ENCODE results near the gene RAX2. TPM values are rescaled to one million over a fixed set of nuclear protein-coding genes. Genes with fewer than 3 reads are reported as not detected.

RAX2 gene
- total and polyA plus RNA-seq, 4 donors, result not detected

DNA sequence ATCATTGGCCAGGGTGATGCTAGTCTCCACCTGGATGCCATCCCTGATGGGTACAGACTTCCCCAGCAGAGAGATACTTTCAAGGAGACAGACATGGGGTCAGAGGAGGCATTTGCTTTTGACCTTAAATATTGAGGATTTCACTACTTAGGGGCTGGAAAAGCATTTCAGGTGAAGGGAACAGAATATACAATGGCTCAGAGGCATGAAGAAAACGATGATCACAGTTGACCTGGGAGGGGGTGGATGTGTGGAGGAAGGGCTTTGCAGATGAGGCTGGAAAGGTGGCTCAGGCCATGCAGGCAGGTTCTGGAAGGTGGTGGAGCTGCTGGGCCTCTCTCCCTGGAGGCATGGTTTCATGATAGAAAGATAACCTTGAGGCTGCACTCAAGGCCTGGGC lies 10.3 kb upstream of the RAX2 start:
- Histone ChIP-seq H3K4me3 (ENCODE audit: low read length in 2 of 2) (no peak overlapping the region), H3K36me3 (ENCODE audit: control insufficient read depth in 1 of 2, insufficient read depth in 2 of 2, low read length in 1 of 2) (no peaks in the 10 kb centered on the region), H3K9me3 (ENCODE audit: control insufficient read depth, low read length) (peaks cover 10% of the 10 kb centered on the region), H3K4me1 (ENCODE audit: control insufficient read depth in 1 of 2, insufficient read depth in 2 of 2, low read length in 2 of 2) (no peaks in the 10 kb centered on the region), H3K27ac (ENCODE audit: low read depth in 1 of 2, low read length in 2 of 2) (no peak overlapping the region), H3K27me3 (ENCODE audit: control insufficient read depth in 1 of 2, insufficient read depth in 2 of 2, low read length in 1 of 2) (peaks cover 0 to 2% of the 10 kb centered on the region in 2 donors)
- 89 to 90% methylated on average over 1 of the region's 1 CpG for WGBS, 2 donors
- no peak for ATAC-seq (ENCODE audit: low FRiP score)
- DNase-seq, result no peak
- intact Hi-C loops (cut with DNase I), result no loop called here

GRCh38 chr19:3781603-3782002 lies 9.6 kb upstream of the RAX2 start:
- Histone ChIP-seq H3K9me3 (ENCODE audit: control insufficient read depth, low read length) (peaks cover 10% of the 10 kb centered on the region), H3K27ac (ENCODE audit: low read depth in 1 of 2, low read length in 2 of 2) (no peak overlapping the region), H3K4me3 (ENCODE audit: low read length in 2 of 2) (no peak overlapping the region), H3K4me1 (ENCODE audit: control insufficient read depth in 1 of 2, insufficient read depth in 2 of 2, low read length in 2 of 2) (no peaks in the 10 kb centered on the region), H3K27me3 (ENCODE audit: control insufficient read depth in 1 of 2, insufficient read depth in 2 of 2, low read length in 1 of 2) (peaks cover 0 to 2% of the 10 kb centered on the region in 2 donors), H3K36me3 (ENCODE audit: control insufficient read depth in 1 of 2, insufficient read depth in 2 of 2, low read length in 1 of 2) (no peaks in the 10 kb centered on the region)
- 98 to 100% methylated on average over 2 of the region's 2 CpGs for WGBS, 2 donors
- no peak for ATAC-seq (ENCODE audit: low FRiP score)
- intact Hi-C loops (cut with DNase I), result no loop called here
- no peak for DNase-seq

DNA sequence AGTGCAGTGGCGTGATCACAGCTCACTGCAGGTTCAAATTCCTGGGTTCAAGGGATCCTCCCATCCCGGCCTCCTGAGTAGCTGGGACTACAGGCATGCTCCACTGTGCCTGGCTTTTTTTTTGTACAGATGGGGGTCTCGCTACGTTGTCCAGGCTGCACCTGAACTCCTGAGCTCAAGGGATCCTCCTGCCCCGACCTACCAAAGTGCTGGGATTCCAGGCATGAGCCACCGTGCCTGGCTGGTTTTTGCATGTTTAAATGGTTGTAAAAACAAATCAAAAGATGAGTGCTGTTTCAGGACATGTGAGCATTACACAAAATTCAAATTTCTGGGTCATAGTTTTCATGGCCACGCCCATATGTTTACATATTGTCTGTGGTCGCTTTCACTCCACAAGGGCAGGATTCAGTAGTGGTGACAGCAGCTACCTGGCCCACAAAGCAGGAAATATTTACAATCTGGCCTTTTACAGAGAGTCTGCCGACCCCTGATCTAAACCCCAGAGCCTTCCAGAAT lies 8.8 kb upstream of the RAX2 start:
- Histone ChIP-seq H3K9me3 (ENCODE audit: control insufficient read depth, low read length) (peaks cover 10% of the 10 kb centered on the region), H3K27ac (ENCODE audit: low read depth in 1 of 2, low read length in 2 of 2) (no peak overlapping the region), H3K36me3 (ENCODE audit: control insufficient read depth in 1 of 2, insufficient read depth in 2 of 2, low read length in 1 of 2) (no peaks in the 10 kb centered on the region), H3K4me3 (ENCODE audit: low read length in 2 of 2) (no peak overlapping the region), H3K27me3 (ENCODE audit: control insufficient read depth in 1 of 2, insufficient read depth in 2 of 2, low read length in 1 of 2) (peaks cover 0 to 2% of the 10 kb centered on the region in 2 donors), H3K4me1 (ENCODE audit: control insufficient read depth in 1 of 2, insufficient read depth in 2 of 2, low read length in 2 of 2) (no peaks in the 10 kb centered on the region)
- no peak for ATAC-seq (ENCODE audit: low FRiP score)
- no peak for DNase-seq
- intact Hi-C loops (cut with DNase I), result no loop called here
- 90 to 92% methylated on average over 9 of the region's 9 CpGs for WGBS, 2 donors

DNA sequence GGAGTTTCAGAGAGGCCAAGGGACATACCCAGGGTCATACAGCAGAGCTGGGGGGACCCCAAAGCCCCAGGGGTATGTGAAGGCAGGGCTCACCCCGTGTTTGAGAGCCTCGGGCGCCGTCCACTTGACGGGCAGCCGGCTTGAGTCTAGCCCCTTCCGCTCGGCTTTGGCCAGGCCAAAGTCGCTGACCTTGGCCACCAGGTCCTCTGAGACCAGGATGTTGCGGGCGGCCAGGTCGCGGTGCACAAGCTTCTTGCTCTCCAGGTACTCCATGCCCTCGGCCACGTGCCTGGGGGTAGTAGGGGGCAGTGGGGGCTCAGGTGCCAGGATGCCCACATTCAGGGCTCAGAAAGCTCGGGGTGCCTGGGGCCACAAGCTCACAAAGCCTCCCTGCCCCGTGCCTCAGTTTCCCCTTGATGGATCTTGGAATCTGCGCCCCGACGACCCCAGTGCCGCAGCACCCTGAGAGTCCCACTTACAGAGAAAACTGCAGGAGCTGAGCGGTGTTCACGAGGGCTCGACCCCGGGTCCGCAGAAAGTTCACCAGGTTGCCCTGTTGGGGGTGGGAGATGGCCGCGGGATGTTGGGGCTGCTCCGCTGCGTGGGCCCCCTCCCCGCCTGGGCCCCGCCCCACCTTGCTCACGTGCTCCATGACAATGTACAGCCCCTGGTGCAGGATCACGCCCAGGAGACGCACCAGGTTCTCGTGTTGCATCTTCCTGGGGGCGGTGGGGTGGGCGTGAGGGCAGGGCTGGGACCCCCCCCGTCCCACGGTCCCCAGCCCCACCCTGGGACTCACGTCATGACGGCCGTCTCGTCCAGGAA lies 7.1 kb upstream of the RAX2 start:
- H3K27me3 ChIP-seq (ENCODE audit: control insufficient read depth in 1 of 2, insufficient read depth in 2 of 2, low read length in 1 of 2), result peaks cover 0 to 2% of the 10 kb centered on the region in 2 donors
- no peaks in the 10 kb centered on the region for H3K36me3 ChIP-seq (ENCODE audit: control insufficient read depth in 1 of 2, insufficient read depth in 2 of 2, low read length in 1 of 2)
- peaks cover 10% of the 10 kb centered on the region for H3K9me3 ChIP-seq (ENCODE audit: control insufficient read depth, low read length)
- 75 to 76% methylated on average over 44 of the region's 44 CpGs for WGBS, 2 donors
- H3K4me1 ChIP-seq (ENCODE audit: control insufficient read depth in 1 of 2, insufficient read depth in 2 of 2, low read length in 2 of 2), result no peaks in the 10 kb centered on the region
- no peak for ATAC-seq (ENCODE audit: low FRiP score)
- no peak for DNase-seq
- H3K27ac ChIP-seq (ENCODE audit: low read depth in 1 of 2, low read length in 2 of 2), result no peak overlapping the region
- intact Hi-C loops (cut with DNase I), result no loop called here
- no peak overlapping the region for H3K4me3 ChIP-seq (ENCODE audit: low read length in 2 of 2)

- DNase-seq (no peak), ATAC-seq (ENCODE audit: low FRiP score) (no peak)
- Histone ChIP-seq H3K9me3 (ENCODE audit: control insufficient read depth, low read length) (peaks cover 10% of the 10 kb centered on the region), H3K27ac (ENCODE audit: low read depth in 1 of 2, low read length in 2 of 2) (no peak overlapping the region), H3K4me1 (ENCODE audit: control insufficient read depth in 1 of 2, insufficient read depth in 2 of 2, low read length in 2 of 2) (no peaks in the 10 kb centered on the region), H3K27me3 (ENCODE audit: control insufficient read depth in 1 of 2, insufficient read depth in 2 of 2, low read length in 1 of 2) (no peaks in the 10 kb centered on the region), H3K36me3 (ENCODE audit: control insufficient read depth in 1 of 2, insufficient read depth in 2 of 2, low read length in 1 of 2) (no peaks in the 10 kb centered on the region), H3K4me3 (ENCODE audit: low read length in 2 of 2) (no peak overlapping the region)
- 87 to 89% methylated on average over 37 of the region's 37 CpGs for WGBS, 2 donors
- intact Hi-C loops (cut with DNase I), result no loop called here
These were observed 6.3 kb upstream of the RAX2 start for GRCh38 chr19:3778104-3778867.

DNA sequence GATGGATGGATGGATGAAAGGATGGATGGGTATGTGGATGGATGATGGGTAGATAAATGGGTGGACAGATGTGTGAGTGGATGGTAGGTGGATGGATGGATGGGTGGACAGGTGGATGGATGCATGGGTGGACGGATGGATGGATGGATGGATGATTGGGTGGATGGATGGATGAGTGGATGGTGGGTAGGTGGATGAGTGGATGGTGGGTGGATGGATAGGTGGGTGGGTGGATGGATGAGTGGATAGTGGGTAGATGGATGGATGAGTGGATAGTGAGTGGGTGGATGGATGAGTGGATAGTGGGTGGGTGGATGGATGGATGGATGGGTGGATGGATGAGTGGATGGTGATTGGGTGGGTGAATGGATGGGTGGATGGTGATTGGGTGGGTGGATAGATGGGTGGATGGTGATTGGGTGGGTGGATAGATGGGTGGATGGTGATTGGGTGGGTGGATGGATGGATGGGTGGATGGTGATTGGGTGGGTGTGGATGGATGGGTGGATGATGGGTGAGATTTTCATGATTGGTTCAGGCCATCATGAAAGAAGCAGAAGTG lies 4.5 kb upstream of the RAX2 start:
- DNase-seq, result no peak

DNA sequence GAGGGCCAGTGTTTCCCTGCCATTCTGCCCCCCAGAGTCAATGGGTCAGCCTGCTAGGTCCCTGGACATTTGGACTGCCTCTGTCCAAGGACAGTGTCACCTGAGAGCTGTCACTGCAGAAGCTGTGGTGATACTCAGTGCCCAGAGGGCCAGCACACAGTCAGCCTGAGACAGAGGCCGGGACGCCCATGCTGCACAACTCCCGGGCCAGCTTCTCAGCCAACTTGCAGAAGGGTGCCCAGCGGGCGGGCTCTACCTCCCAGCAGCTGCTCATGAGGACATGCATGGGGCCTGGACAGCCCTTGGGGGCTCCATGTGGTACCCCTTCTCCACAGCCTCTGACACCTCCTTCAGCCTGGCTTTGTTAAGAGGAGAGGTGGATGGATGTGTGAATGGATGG lies 3.8 kb upstream of the RAX2 start:
- Histone ChIP-seq H3K4me3 (ENCODE audit: low read length in 2 of 2) (no peak overlapping the region), H3K4me1 (ENCODE audit: control insufficient read depth in 1 of 2, insufficient read depth in 2 of 2, low read length in 2 of 2) (no peaks in the 10 kb centered on the region), H3K36me3 (ENCODE audit: control insufficient read depth in 1 of 2, insufficient read depth in 2 of 2, low read length in 1 of 2) (no peaks in the 10 kb centered on the region), H3K27ac (ENCODE audit: low read depth in 1 of 2, low read length in 2 of 2) (no peak overlapping the region), H3K9me3 (ENCODE audit: control insufficient read depth, low read length) (no peaks in the 10 kb centered on the region), H3K27me3 (ENCODE audit: control insufficient read depth in 1 of 2, insufficient read depth in 2 of 2, low read length in 1 of 2) (no peaks in the 10 kb centered on the region)
- ATAC-seq (ENCODE audit: low FRiP score), result no peak
- no peak for DNase-seq
- intact Hi-C loops (cut with DNase I), result no loop called here
- 87 to 89% methylated on average over 5 of the region's 5 CpGs for WGBS, 2 donors

More for the DNA sequence above, 4.5 kb upstream of the RAX2 start:
- H3K4me3 ChIP-seq (ENCODE audit: low read length in 2 of 2), result no peak overlapping the region
- H3K27ac ChIP-seq (ENCODE audit: low read depth in 1 of 2, low read length in 2 of 2), result no peak overlapping the region
- H3K36me3 ChIP-seq (ENCODE audit: control insufficient read depth in 1 of 2, insufficient read depth in 2 of 2, low read length in 1 of 2), result no peaks in the 10 kb centered on the region
- 94 to 95% methylated on average over 1 of the region's 1 CpG for WGBS, 2 donors
- H3K9me3 ChIP-seq (ENCODE audit: control insufficient read depth, low read length), result peaks cover 4% of the 10 kb centered on the region
- intact Hi-C loops (cut with DNase I), result no loop called here
- H3K4me1 ChIP-seq (ENCODE audit: control insufficient read depth in 1 of 2, insufficient read depth in 2 of 2, low read length in 2 of 2), result no peaks in the 10 kb centered on the region
- no peak for ATAC-seq (ENCODE audit: low FRiP score)
- H3K27me3 ChIP-seq (ENCODE audit: control insufficient read depth in 1 of 2, insufficient read depth in 2 of 2, low read length in 1 of 2), result no peaks in the 10 kb centered on the region

DNA sequence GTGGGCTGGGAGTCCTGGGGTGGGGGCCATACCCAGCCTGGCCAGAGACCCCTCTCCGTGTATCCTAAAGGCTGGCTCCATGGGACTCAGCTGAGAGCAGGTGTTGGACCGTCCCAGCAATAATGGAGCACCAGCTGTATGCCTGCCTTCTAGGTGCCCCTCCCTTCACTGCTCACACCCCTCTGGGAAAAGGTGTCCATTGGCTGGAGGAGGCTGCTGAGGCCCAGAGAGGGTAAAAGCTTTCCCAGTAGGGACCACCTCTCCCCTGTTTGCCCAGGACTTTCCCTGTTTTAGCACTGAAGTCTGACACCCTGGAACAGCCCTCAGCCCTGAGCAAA lies 3.3 kb upstream of the RAX2 start:
- Histone ChIP-seq H3K36me3 (ENCODE audit: control insufficient read depth in 1 of 2, insufficient read depth in 2 of 2, low read length in 1 of 2) (no peaks in the 10 kb centered on the region), H3K27ac (ENCODE audit: low read depth in 1 of 2, low read length in 2 of 2) (no peak overlapping the region), H3K9me3 (ENCODE audit: control insufficient read depth, low read length) (no peaks in the 10 kb centered on the region), H3K4me3 (ENCODE audit: low read length in 2 of 2) (no peak overlapping the region), H3K4me1 (ENCODE audit: control insufficient read depth in 1 of 2, insufficient read depth in 2 of 2, low read length in 2 of 2) (no peaks in the 10 kb centered on the region), H3K27me3 (ENCODE audit: control insufficient read depth in 1 of 2, insufficient read depth in 2 of 2, low read length in 1 of 2) (no peaks in the 10 kb centered on the region)
- ATAC-seq (ENCODE audit: low FRiP score) (no peak), DNase-seq (no peak)
- intact Hi-C loops (cut with DNase I), result no loop called here
- WGBS, 2 donors, result 77 to 82% methylated on average over 2 of the region's 2 CpGs

All from aorta (tissue), 5 donors.